Peyer's patch (tissue), 4 donors: ENCODE results near the gene GUCY2F. TPM values are rescaled to one million over a fixed set of nuclear protein-coding genes. Genes with fewer than 3 reads are reported as not detected.

Experiments used
- DNase-seq, 3 donors: peaks; one replicate each; pipeline ENCODE4 v3.0.0-alpha.2; 2017 to 2019
- H3K27ac ChIP-seq, 4 donors: fragments of 200-600 bp; sonication (generic); one replicate each; pipeline ENCODE4 v1.5.1; 2016 to 2019
- H3K27me3 ChIP-seq, 2 donors: fragments of 200-600 bp; sonication (generic); one replicate each; pipeline ENCODE4 v1.5.1; 2019
- H3K36me3 ChIP-seq, 3 donors: fragments of 200-600 bp; sonication (generic); one replicate each; pipeline ENCODE4 v1.5.1; 2016 to 2019
- H3K4me1 ChIP-seq, 4 donors: fragments of 200-600 bp; sonication (generic); one replicate each; pipeline ENCODE4 v1.5.1; 2016 to 2019
- H3K4me3 ChIP-seq, 4 donors: fragments of 200-600 bp; sonication (generic); 1 replicate in 3 of 4; 2 replicates in 1 of 4; pipeline ENCODE4 v1.5.1; 2016 to 2019; ENCODE audit warnings: mild to moderate bottlenecking in 1 of 4
- H3K9me3 ChIP-seq, 4 donors: fragments of 200-600 bp; sonication (generic); one replicate each; pipeline ENCODE4 v1.5.1; 2016 to 2019; ENCODE audit warnings: mild to moderate bottlenecking in 1 of 4
- POLR2A ChIP-seq, 2 donors: fragments of 450-650 bp; IDR thresholded peaks; one replicate each; pipeline ENCODE4 v1.5.1; 2017; ENCODE audit warnings: antibody characterized with exemption in 2 of 2, mild to moderate bottlenecking in 2 of 2, moderate library complexity in 2 of 2
- total RNA-seq, 4 donors: library from RNA; depleted of rRNA; stranded (reverse); fragments of >200 nt; gene quantifications; one replicate each; pipeline ENCODE4 v1.1.0, GENCODE V29; 2016
- TF ChIP-seq, protein P1 (sequence below), 6 experiments: fragments of 450-650 bp in 4 of 6; fragments of 200-600 bp in 2 of 6; sonication (generic) in 1 of 6; IDR thresholded peaks; one replicate each; pipeline ENCODE4 v1.5.1; 2017 to 2019; ENCODE audit warnings: antibody characterized with exemption in 6 of 6, mild to moderate bottlenecking in 3 of 6, moderate library complexity in 1 of 6

GUCY2F gene
- total RNA-seq, 4 donors from 2014 or later: not detected

- no peak for TF ChIP-seq POLR2A (IDR thresholded peaks at IDR 0.05)
- TF ChIP-seq, protein P1, sequence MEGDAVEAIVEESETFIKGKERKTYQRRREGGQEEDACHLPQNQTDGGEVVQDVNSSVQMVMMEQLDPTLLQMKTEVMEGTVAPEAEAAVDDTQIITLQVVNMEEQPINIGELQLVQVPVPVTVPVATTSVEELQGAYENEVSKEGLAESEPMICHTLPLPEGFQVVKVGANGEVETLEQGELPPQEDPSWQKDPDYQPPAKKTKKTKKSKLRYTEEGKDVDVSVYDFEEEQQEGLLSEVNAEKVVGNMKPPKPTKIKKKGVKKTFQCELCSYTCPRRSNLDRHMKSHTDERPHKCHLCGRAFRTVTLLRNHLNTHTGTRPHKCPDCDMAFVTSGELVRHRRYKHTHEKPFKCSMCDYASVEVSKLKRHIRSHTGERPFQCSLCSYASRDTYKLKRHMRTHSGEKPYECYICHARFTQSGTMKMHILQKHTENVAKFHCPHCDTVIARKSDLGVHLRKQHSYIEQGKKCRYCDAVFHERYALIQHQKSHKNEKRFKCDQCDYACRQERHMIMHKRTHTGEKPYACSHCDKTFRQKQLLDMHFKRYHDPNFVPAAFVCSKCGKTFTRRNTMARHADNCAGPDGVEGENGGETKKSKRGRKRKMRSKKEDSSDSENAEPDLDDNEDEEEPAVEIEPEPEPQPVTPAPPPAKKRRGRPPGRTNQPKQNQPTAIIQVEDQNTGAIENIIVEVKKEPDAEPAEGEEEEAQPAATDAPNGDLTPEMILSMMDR (IDR thresholded peaks at IDR 0.05): no peak
- Histone ChIP-seq H3K27me3 (no peaks in the 10 kb centered on the region), H3K27ac (no peak overlapping the region), H3K9me3 (no peaks in the 10 kb centered on the region), H3K4me3 (no peak overlapping the region), H3K36me3 (no peaks in the 10 kb centered on the region), H3K4me1 (no peaks in the 10 kb centered on the region)
- DNase-seq: no peak
Observed at GRCh38 chrX:109440475-109440874, 41.4 kb downstream of the GUCY2F start.

DNA sequence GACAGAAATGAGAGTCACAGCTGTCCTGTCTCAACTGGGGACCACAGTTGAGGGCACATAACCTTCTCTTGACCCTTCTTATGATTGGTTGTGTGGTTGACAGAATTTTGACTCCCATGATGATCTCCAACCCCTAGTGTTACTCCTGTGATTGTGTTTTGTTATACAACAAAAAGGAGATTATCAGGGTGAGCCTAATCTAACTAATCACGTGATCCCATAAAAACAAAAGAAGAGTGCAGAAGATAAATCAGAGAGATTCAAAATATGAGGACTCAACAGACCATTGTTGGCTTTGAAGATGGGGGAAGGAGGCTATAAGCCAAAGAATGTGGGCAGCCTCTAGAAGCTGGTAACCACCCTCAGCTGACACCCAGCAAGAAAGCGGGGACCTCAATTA is 72.7 kb downstream of the GUCY2F start:
- Histone ChIP-seq H3K9me3 (no peaks in the 10 kb centered on the region), H3K27ac (no peak overlapping the region), H3K36me3 (no peaks in the 10 kb centered on the region), H3K4me3 (no peak overlapping the region), H3K4me1 (no peaks in the 10 kb centered on the region), H3K27me3 (no peaks in the 10 kb centered on the region)
- TF ChIP-seq POLR2A (IDR thresholded peaks at IDR 0.05): no peak
- TF ChIP-seq, protein P1 (IDR thresholded peaks at IDR 0.05): no peak
- no peak for DNase-seq

- no peak for TF ChIP-seq POLR2A (IDR thresholded peaks at IDR 0.05)
- TF ChIP-seq, protein P1 (IDR thresholded peaks at IDR 0.05): no peak
- no peaks in the 10 kb centered on the region for H3K4me1 ChIP-seq
- no peak overlapping the region for H3K4me3 ChIP-seq
- H3K27me3 ChIP-seq: no peaks in the 10 kb centered on the region
- DNase-seq: no peak
- no peaks in the 10 kb centered on the region for H3K9me3 ChIP-seq
- no peaks in the 10 kb centered on the region for H3K36me3 ChIP-seq
- H3K27ac ChIP-seq: no peak overlapping the region
Observed at GRCh38 chrX:109403922-109404321, 78.0 kb downstream of the GUCY2F start.

DNA sequence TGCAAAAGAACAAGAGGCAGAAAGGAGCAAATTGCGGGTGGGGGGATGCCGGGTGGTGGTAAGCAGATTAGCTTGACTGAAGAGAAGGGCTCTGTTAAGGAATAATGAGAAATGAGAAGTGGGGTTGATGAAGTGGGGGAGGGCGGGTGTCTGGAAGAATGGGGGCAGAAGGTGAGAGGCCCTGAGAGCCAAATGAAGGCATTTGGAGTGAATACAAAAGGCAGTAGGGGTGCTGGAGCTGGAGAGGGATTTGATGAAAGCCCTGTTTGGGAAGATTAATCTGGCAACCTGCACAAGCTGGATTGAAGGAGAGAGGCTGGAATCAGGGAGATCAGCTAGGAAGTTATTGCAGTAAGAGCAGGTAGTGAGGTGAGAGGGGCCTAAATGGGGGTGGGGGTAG is 82.1 kb downstream of the GUCY2F start:
- Histone ChIP-seq H3K27me3 (no peaks in the 10 kb centered on the region), H3K36me3 (no peaks in the 10 kb centered on the region), H3K4me3 (no peak overlapping the region), H3K4me1 (no peaks in the 10 kb centered on the region), H3K9me3 (no peaks in the 10 kb centered on the region), H3K27ac (no peak overlapping the region)
- no peak for DNase-seq
- no peak for TF ChIP-seq POLR2A (IDR thresholded peaks at IDR 0.05)
- TF ChIP-seq, protein P1 (IDR thresholded peaks at IDR 0.05): no peak

- Histone ChIP-seq H3K4me1 (no peaks in the 10 kb centered on the region), H3K36me3 (no peaks in the 10 kb centered on the region), H3K27me3 (no peaks in the 10 kb centered on the region), H3K27ac (no peak overlapping the region), H3K4me3 (no peak overlapping the region), H3K9me3 (no peaks in the 10 kb centered on the region)
- DNase-seq: no peak
- TF ChIP-seq, protein P1 (IDR thresholded peaks at IDR 0.05): no peak
- TF ChIP-seq POLR2A (IDR thresholded peaks at IDR 0.05): no peak
Observed at GRCh38 chrX:109398833-109399232, 83.1 kb downstream of the GUCY2F start.

- Histone ChIP-seq H3K36me3 (no peaks in the 10 kb centered on the region), H3K4me3 (no peak overlapping the region), H3K27ac (no peak overlapping the region), H3K9me3 (no peaks in the 10 kb centered on the region), H3K4me1 (no peaks in the 10 kb centered on the region), H3K27me3 (no peaks in the 10 kb centered on the region)
- DNase-seq: no peak
- TF ChIP-seq, protein P1 (IDR thresholded peaks at IDR 0.05): no peak
- TF ChIP-seq POLR2A (IDR thresholded peaks at IDR 0.05): no peak
Observed at GRCh38 chrX:109398061-109398460, 83.8 kb downstream of the GUCY2F start.
